GM12878 (cell line): ENCODE results near the gene FAM234B. TPM values are rescaled to one million over a fixed set of nuclear protein-coding genes. Genes with fewer than 3 reads are reported as not detected.

Experiments
- ATAC-seq: fragments of 200-7000 bp; cut with Tn5 transposase; 3 replicates; pipeline ENCODE4 v1.9.1; 2020; ENCODE audit warnings: mild to moderate bottlenecking, moderate library complexity
- BruUV-seq: library from RNA; stranded (reverse); fragments of 400-500 nt; replicated peaks from 2 replicates; lab custom pipeline; 2021; lab: Mats Ljungman, UMichigan
- CTCF ChIA-PET: fragments of 300-600 bp; sonication (Branson Sonifier 250); formaldehyde crosslinking; extraction: SDS; loops from one replicate; lab custom pipeline; 2021; ENCODE audit warnings: inconsistent platforms; lab: Yijun Ruan, JAX
- POLR2A ChIA-PET: fragments of 350-600 bp; formaldehyde crosslinking; extraction: SDS; loops from one replicate; lab custom pipeline; 2021; ENCODE audit warnings: inconsistent platforms; lab: Charles Lee
- RAD21 ChIA-PET: fragments of 300-600 bp; sonication (Branson Sonifier 250); formaldehyde crosslinking; loops from one replicate; lab custom pipeline; 2023; ENCODE audit warnings: antibody characterized with exemption; ENCODE audit not compliant: unreplicated experiment; lab: Charles Lee
- SMC1A ChIA-PET: fragments of 300-600 bp; sonication (Branson Sonifier 250); formaldehyde crosslinking; loops from one replicate; lab custom pipeline; 2023; ENCODE audit not compliant: unreplicated experiment, uncharacterized antibody; lab: Charles Lee
- DNase-seq: peaks from one replicate; pipeline ENCODE4 v3.0.0-alpha.2; 2011; ENCODE audit warnings: low read depth, low spot score
- FAIRE-seq: peaks from 3 replicates; lab custom pipeline; 2011; peaks lifted over from hg19 to GRCh38; lab: Jason Lieb, UNC
- H2AFZ ChIP-seq: 2 replicates; pipeline ENCODE4 v1.6.0; 2011; ENCODE audit warnings: low read depth, low read length, control low read depth; ENCODE audit not compliant: control insufficient read depth
- H3K27ac ChIP-seq: 2 replicates; pipeline ENCODE4 v1.5.1; 2011; ENCODE audit warnings: control low read depth; ENCODE audit not compliant: control insufficient read depth, insufficient read depth
- H3K27me3 ChIP-seq, 2 experiments: replicated peaks in 1 of 2; 2 replicates each; pipeline versions ENCODE4 v1.6.0 to v1.6.1; 2011; ENCODE audit warnings: low read length in 1 of 2; ENCODE audit not compliant: control insufficient read depth in 2 of 2, insufficient read depth in 2 of 2
- H3K36me3 ChIP-seq, 2 experiments: 2 replicates each; pipeline ENCODE4 v1.5.1; 2011; ENCODE audit warnings: low read length in 1 of 2; ENCODE audit not compliant: control insufficient read depth in 2 of 2, insufficient read depth in 2 of 2
- H3K4me1 ChIP-seq: 2 replicates; pipeline ENCODE4 v1.6.1; 2011; ENCODE audit warnings: mild to moderate bottlenecking, low read length, moderate library complexity, mixed read lengths; ENCODE audit not compliant: control insufficient read depth, insufficient read depth
- H3K4me2 ChIP-seq: 2 replicates; pipeline ENCODE4 v1.6.0; 2011; ENCODE audit warnings: control low read depth; ENCODE audit not compliant: control insufficient read depth, insufficient read depth
- H3K4me3 ChIP-seq: fragments of 200-600 bp; sonication (generic); 2 replicates; pipeline ENCODE4 v1.5.1; 2016
- H3K79me2 ChIP-seq: 2 replicates; pipeline ENCODE4 v1.6.0; 2011; ENCODE audit warnings: low read length; ENCODE audit not compliant: control insufficient read depth, insufficient read depth
- H3K9ac ChIP-seq: 2 replicates; pipeline ENCODE4 v1.8.0; 2011; ENCODE audit warnings: low read length, control low read depth, mixed read lengths; ENCODE audit not compliant: control insufficient read depth, insufficient read depth
- H3K9me3 ChIP-seq: replicated peaks from 3 replicates; pipeline ENCODE4 v1.5.1; 2011; ENCODE audit warnings: mild to moderate bottlenecking, low read length; ENCODE audit not compliant: control insufficient read depth, insufficient read depth
- H4K20me1 ChIP-seq: 2 replicates; pipeline ENCODE4 v1.6.0; 2011; ENCODE audit not compliant: control insufficient read depth, insufficient read depth
- ATF7 ChIP-seq: fragments of 450-650 bp; IDR thresholded peaks from 2 replicates; pipeline ENCODE4 v1.6.1; 2016; ENCODE audit warnings: low read depth, mild to moderate bottlenecking
- CBFB ChIP-seq: IDR thresholded peaks from 2 replicates; pipeline ENCODE4 v1.6.1; 2016; ENCODE audit warnings: antibody characterized with exemption, low read depth
- NR2C1 ChIP-seq: fragments of 450-650 bp; IDR thresholded peaks from 2 replicates; pipeline ENCODE4 v1.6.1; 2017; ENCODE audit warnings: antibody characterized with exemption, mild to moderate bottlenecking, moderate library complexity
- NR2C2 ChIP-seq: IDR thresholded peaks from 2 replicates; pipeline ENCODE4 v1.6.1; 2011; ENCODE audit warnings: borderline replicate concordance, low read depth; ENCODE audit not compliant: control insufficient read depth, insufficient read length
- POLR2A ChIP-seq: IDR thresholded peaks from 2 replicates; pipeline ENCODE4 v1.6.1; 2011; ENCODE audit warnings: low read depth, mild to moderate bottlenecking, low read length
- STAT3 ChIP-seq: IDR thresholded peaks from 2 replicates; pipeline ENCODE4 v1.6.1; 2011; ENCODE audit warnings: low read depth, low read length, improper control_type of control experiment
- WGBS: methylation state at CpG from one replicate; pipeline ENCODE4 v1.1.6; 2016; ENCODE audit warnings: low lambda C conversion rate; ENCODE audit not compliant: insufficient replicate concordance, insufficient coverage; ENCODE audit errors: missing lambda C conversion rate; 5-methylcytosine and 5-hydroxymethylcytosine counted together
- in situ Hi-C: fragments of 300-500 bp; cut with MboI; formaldehyde crosslinking; loops from 9 replicates; pipeline ENCODE4 v1.14.3; 2018; ENCODE audit warnings: mixed read lengths
- intact Hi-C: fragments of 100-400 bp; cut with micrococcal nuclease; formaldehyde crosslinking; loops from one replicate; pipeline ENCODE4 v1.14.2; 2022; ENCODE audit not compliant: unreplicated experiment
- polyA plus RNA-seq, 11 experiments: library from polyadenylated mRNA; depleted of rRNA in 4 of 11; unstranded in 6 of 11; stranded (reverse) in 5 of 11; fragments of >200 nt; fragmentation: Nextera tagmentation in 4 of 11; fragmentation: Illumina TruSeq in 1 of 11; extraction: Ambion mirVana in 4 of 11; extraction: Trizol in 1 of 11; gene quantifications; 1 replicate in 1 of 11; 2 replicates in 10 of 11; pipeline versions ENCODE4 v1.2.1 to v1.2.3, GENCODE V29; 2011 to 2016; ENCODE audit warnings: inconsistent platforms in 2 of 11, missing spikeins in 2 of 11, low read depth in 1 of 11
- total RNA-seq, 4 experiments: library from RNA; depleted of rRNA in 3 of 4; stranded (reverse); fragments of >200 nt in 3 of 4; fragmentation: Illumina TruSeq in 1 of 4; extraction: Trizol in 1 of 4; gene quantifications; 2 replicates each; pipeline versions ENCODE4 v1.2.1 to v1.2.3, GENCODE V29; 2013 to 2021
- TF ChIP-seq, protein P1 (sequence below): fragments of 450-650 bp; IDR thresholded peaks from 2 replicates; pipeline ENCODE4 v1.6.1; 2016; ENCODE audit warnings: mild to moderate bottlenecking
- TF ChIP-seq, protein P2 (sequence below): fragments of 450-650 bp; IDR thresholded peaks from 2 replicates; pipeline ENCODE4 v1.6.1; 2017; ENCODE audit warnings: mild to moderate bottlenecking, moderate library complexity
- TF ChIP-seq, protein P3 (sequence below): IDR thresholded peaks from 2 replicates; pipeline ENCODE4 v1.6.1; 2011; ENCODE audit warnings: borderline replicate concordance, low read depth, mild to moderate bottlenecking, moderate library complexity, low read length; ENCODE audit not compliant: insufficient read depth, poor library complexity, severe bottlenecking
- TF ChIP-seq, protein P4 (sequence below): IDR thresholded peaks from 2 replicates; pipeline ENCODE4 v1.6.1; 2012; ENCODE audit warnings: mild to moderate bottlenecking, low read depth, low read length

The FAM234B gene
- total and polyA plus RNA-seq, 10 of the 15 experiments (the other 5 are each of a cell fraction or from before 2014, with no cell fraction given) = 0.09 to 2.8 (median 0.18) TPM

DNA sequence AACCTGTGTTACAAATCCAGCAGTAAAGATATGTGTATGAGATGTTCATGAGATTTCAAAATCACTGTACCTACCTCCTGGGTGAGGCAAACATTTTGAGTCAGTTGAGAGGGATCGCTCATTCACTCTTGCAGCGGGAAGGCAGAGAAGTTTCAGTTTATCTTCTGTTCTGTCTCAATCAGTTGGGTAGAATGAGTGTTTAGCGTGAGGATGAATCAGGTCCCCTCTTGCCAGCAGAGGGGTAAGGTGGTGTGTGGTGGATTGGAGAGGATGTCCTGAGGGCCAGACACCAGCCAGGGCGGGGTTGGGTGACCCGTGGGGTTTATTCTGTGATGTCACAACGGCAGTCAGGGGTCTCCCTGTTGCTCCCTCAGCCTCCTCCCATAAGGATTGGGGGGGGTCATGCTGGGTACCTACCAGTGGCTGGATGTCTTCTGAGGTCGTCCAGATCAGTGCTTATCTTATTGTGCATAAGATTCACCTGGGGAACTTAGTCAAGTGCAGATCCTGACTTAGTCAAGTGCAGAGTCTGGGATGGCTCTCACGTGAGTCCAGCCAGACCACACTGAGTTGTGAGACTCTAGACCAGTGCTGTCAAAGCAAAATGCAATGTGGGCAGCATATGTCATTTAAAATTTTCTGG is 59.3 kb downstream of the FAM234B start, which contains the start of gene GSG1:
GSG1 (minus strand) TSS at position 277 of the 643 bp plus-strand sequence; CDS start at position 122, 155 bp downstream.
- no peaks in the 10 kb centered on the region for H3K36me3 ChIP-seq
- in situ Hi-C loops (no loop called here), intact Hi-C loops (no loop called here)
- no peaks in the 10 kb centered on the region; the same call in 2 of the 3 replicates for H3K9me3 ChIP-seq
- WGBS = 2% methylated on average over 8 of the region's 8 CpGs
- no peak within 1 kb of the TSS for H3K27ac ChIP-seq
- H3K4me1 ChIP-seq = peaks cover 9% of the 10 kb centered on the region; the same call in 1 of the 2 replicates
- no peak within 1 kb of the TSS for H3K4me2 ChIP-seq
- no TSS peak for BruUV-seq
- H3K27me3 ChIP-seq = peaks cover 2 to 12% of the 10 kb centered on the region in 2 experiments; a peak in 3 of 4 replicates
- FAIRE-seq = no peak
- no peaks in the 10 kb centered on the region for H3K79me2 ChIP-seq
- H3K4me3 ChIP-seq = no peak within 1 kb of the TSS
- RAD21 ChIA-PET = no interaction called here
- H2AFZ ChIP-seq = no peak within 1 kb of the TSS
- POLR2A ChIA-PET = no interaction called here
- SMC1A ChIA-PET = no interaction called here
- no peak for ATAC-seq
- CTCF ChIA-PET = interaction anchor here (1.3 to 1.6 kb wide), 2 partner anchors 108 to 109 kb away, joined by 5 to 6 read pairs; no protein-coding TSS in a partner anchor
- no peaks in the 10 kb centered on the region for H4K20me1 ChIP-seq
- DNase-seq = no peak
- H3K9ac ChIP-seq = no peak within 1 kb of the TSS
- no peak for TF ChIP-seq STAT3
- no peak for TF ChIP-seq ATF7
- TF ChIP-seq NR2C1 = no peak
- no peak for TF ChIP-seq CBFB
- TF ChIP-seq, protein P1, sequence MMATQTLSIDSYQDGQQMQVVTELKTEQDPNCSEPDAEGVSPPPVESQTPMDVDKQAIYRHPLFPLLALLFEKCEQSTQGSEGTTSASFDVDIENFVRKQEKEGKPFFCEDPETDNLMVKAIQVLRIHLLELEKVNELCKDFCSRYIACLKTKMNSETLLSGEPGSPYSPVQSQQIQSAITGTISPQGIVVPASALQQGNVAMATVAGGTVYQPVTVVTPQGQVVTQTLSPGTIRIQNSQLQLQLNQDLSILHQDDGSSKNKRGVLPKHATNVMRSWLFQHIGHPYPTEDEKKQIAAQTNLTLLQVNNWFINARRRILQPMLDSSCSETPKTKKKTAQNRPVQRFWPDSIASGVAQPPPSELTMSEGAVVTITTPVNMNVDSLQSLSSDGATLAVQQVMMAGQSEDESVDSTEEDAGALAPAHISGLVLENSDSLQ = no peak
- TF ChIP-seq, protein P2, sequence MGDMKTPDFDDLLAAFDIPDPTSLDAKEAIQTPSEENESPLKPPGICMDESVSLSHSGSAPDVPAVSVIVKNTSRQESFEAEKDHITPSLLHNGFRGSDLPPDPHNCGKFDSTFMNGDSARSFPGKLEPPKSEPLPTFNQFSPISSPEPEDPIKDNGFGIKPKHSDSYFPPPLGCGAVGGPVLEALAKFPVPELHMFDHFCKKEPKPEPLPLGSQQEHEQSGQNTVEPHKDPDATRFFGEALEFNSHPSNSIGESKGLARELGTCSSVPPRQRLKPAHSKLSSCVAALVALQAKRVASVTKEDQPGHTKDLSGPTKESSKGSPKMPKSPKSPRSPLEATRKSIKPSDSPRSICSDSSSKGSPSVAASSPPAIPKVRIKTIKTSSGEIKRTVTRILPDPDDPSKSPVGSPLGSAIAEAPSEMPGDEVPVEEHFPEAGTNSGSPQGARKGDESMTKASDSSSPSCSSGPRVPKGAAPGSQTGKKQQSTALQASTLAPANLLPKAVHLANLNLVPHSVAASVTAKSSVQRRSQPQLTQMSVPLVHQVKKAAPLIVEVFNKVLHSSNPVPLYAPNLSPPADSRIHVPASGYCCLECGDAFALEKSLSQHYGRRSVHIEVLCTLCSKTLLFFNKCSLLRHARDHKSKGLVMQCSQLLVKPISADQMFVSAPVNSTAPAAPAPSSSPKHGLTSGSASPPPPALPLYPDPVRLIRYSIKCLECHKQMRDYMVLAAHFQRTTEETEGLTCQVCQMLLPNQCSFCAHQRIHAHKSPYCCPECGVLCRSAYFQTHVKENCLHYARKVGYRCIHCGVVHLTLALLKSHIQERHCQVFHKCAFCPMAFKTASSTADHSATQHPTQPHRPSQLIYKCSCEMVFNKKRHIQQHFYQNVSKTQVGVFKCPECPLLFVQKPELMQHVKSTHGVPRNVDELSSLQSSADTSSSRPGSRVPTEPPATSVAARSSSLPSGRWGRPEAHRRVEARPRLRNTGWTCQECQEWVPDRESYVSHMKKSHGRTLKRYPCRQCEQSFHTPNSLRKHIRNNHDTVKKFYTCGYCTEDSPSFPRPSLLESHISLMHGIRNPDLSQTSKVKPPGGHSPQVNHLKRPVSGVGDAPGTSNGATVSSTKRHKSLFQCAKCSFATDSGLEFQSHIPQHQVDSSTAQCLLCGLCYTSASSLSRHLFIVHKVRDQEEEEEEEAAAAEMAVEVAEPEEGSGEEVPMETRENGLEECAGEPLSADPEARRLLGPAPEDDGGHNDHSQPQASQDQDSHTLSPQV = no peak
- TF ChIP-seq, protein P3, sequence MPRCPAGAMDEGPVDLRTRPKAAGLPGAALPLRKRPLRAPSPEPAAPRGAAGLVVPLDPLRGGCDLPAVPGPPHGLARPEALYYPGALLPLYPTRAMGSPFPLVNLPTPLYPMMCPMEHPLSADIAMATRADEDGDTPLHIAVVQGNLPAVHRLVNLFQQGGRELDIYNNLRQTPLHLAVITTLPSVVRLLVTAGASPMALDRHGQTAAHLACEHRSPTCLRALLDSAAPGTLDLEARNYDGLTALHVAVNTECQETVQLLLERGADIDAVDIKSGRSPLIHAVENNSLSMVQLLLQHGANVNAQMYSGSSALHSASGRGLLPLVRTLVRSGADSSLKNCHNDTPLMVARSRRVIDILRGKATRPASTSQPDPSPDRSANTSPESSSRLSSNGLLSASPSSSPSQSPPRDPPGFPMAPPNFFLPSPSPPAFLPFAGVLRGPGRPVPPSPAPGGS = no peak
- TF ChIP-seq NR2C2 = no peak
- TF ChIP-seq, protein P4, sequence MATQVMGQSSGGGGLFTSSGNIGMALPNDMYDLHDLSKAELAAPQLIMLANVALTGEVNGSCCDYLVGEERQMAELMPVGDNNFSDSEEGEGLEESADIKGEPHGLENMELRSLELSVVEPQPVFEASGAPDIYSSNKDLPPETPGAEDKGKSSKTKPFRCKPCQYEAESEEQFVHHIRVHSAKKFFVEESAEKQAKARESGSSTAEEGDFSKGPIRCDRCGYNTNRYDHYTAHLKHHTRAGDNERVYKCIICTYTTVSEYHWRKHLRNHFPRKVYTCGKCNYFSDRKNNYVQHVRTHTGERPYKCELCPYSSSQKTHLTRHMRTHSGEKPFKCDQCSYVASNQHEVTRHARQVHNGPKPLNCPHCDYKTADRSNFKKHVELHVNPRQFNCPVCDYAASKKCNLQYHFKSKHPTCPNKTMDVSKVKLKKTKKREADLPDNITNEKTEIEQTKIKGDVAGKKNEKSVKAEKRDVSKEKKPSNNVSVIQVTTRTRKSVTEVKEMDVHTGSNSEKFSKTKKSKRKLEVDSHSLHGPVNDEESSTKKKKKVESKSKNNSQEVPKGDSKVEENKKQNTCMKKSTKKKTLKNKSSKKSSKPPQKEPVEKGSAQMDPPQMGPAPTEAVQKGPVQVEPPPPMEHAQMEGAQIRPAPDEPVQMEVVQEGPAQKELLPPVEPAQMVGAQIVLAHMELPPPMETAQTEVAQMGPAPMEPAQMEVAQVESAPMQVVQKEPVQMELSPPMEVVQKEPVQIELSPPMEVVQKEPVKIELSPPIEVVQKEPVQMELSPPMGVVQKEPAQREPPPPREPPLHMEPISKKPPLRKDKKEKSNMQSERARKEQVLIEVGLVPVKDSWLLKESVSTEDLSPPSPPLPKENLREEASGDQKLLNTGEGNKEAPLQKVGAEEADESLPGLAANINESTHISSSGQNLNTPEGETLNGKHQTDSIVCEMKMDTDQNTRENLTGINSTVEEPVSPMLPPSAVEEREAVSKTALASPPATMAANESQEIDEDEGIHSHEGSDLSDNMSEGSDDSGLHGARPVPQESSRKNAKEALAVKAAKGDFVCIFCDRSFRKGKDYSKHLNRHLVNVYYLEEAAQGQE = no peak
- no peak for TF ChIP-seq POLR2A
